ENCODE data around the gene HSD3B1.

DNA sequence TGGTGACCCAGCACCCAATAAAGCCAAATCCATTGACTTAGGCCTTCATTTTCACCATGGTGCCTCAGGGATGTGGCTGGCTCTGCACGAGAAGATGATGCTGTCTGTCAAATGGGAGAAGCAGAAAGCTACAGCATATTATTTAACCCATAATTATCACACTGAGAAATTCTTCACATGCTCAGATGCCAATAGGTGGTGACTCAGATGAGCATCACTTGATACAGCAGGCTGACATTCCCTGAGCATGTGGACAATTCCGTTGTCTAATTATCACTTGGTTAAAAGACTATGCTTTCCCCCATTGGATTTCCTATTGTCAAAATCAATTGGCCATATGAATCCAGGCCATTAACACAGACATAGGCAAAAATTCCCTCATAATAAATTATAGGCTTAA, 44.0 kb upstream of the HSD3B1 start:
- TF ChIP-seq, protein P1, sequence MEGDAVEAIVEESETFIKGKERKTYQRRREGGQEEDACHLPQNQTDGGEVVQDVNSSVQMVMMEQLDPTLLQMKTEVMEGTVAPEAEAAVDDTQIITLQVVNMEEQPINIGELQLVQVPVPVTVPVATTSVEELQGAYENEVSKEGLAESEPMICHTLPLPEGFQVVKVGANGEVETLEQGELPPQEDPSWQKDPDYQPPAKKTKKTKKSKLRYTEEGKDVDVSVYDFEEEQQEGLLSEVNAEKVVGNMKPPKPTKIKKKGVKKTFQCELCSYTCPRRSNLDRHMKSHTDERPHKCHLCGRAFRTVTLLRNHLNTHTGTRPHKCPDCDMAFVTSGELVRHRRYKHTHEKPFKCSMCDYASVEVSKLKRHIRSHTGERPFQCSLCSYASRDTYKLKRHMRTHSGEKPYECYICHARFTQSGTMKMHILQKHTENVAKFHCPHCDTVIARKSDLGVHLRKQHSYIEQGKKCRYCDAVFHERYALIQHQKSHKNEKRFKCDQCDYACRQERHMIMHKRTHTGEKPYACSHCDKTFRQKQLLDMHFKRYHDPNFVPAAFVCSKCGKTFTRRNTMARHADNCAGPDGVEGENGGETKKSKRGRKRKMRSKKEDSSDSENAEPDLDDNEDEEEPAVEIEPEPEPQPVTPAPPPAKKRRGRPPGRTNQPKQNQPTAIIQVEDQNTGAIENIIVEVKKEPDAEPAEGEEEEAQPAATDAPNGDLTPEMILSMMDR (IDR thresholded peaks at IDR 0.05): no peak
- no peak for TF ChIP-seq POLR2A (IDR thresholded peaks at IDR 0.05)

All from thyroid gland (tissue), 4 donors.